Right atrium auricular region (tissue), 2 donors: ENCODE results near the gene COLQ. TPM values are rescaled to one million over a fixed set of nuclear protein-coding genes. Genes with fewer than 3 reads are reported as not detected.

Experiments used
- DNase-seq: peaks from one replicate; pipeline ENCODE4 v3.0.0-alpha.2; 2019; ENCODE audit warnings: low spot score
- H3K27ac ChIP-seq, 2 donors: fragments of 200-600 bp; sonication (generic); 1 replicate in 1 of 2; 2 replicates in 1 of 2; pipeline ENCODE4 v1.5.1; 2016 to 2019
- H3K27me3 ChIP-seq, 2 donors: fragments of 200-600 bp; sonication (generic); one replicate each; pipeline versions ENCODE4 v1.5.1 to v1.6.0; 2017 to 2019
- H3K36me3 ChIP-seq: fragments of 200-600 bp; sonication (generic); one replicate; pipeline ENCODE4 v1.5.1; 2016
- H3K4me1 ChIP-seq, 2 donors: fragments of 200-600 bp; sonication (generic); one replicate each; pipeline versions ENCODE4 v1.5.1 to v1.6.0; 2017 to 2019
- H3K4me3 ChIP-seq, 2 donors: fragments of 200-600 bp; sonication (generic); 1 replicate in 1 of 2; 2 replicates in 1 of 2; pipeline ENCODE4 v1.5.1; 2017 to 2019; ENCODE audit warnings: mild to moderate bottlenecking in 1 of 2, moderate library complexity in 1 of 2
- H3K9me3 ChIP-seq, 2 donors: fragments of 200-600 bp; sonication (generic); one replicate each; pipeline ENCODE4 v1.5.1; 2019
- CTCF ChIP-seq, 2 donors: fragments of 200-600 bp; sonication (generic); IDR thresholded peaks; one replicate each; pipeline ENCODE4 v1.5.1; 2019; ENCODE audit warnings: antibody characterized with exemption in 2 of 2
- total RNA-seq, 2 donors: library from RNA; depleted of rRNA; stranded (reverse); fragments of >200 nt; gene quantifications; one replicate each; pipeline ENCODE4 v1.1.0, GENCODE V29; 2016

Gene COLQ
- 10 to 100 TPM; 24.3 to 38.3 TPM for total RNA-seq

- TF ChIP-seq CTCF (IDR thresholded peaks at IDR 0.05) = no peak
- no peaks in the 10 kb centered on the region for H3K9me3 ChIP-seq
- peak within 1 kb of the TSS; percentile 41 to 49 for H3K4me3 ChIP-seq
- H3K27ac ChIP-seq = peak within 1 kb of the TSS; percentile 89 to 92
- DNase-seq = no peak
- H3K27me3 ChIP-seq = no peaks in the 10 kb centered on the region
- H3K36me3 ChIP-seq = no peaks in the 10 kb centered on the region
- H3K4me1 ChIP-seq = peaks cover 0 to 36% of the 10 kb centered on the region in 2 donors
Observed at GRCh38 chr3:15521573-15521965, at the start of gene COLQ. Gene COLQ (minus strand): TSS chr3:15521706. CDS start chr3:15521625, 81 bp downstream.

- Histone ChIP-seq H3K4me1 (no peaks in the 10 kb centered on the region), H3K36me3 (peaks cover 68% of the 10 kb centered on the region), H3K9me3 (no peaks in the 10 kb centered on the region), H3K4me3 (no peak overlapping the region), H3K27ac (no peak overlapping the region), H3K27me3 (no peaks in the 10 kb centered on the region)
- no peak for DNase-seq
- TF ChIP-seq CTCF (IDR thresholded peaks at IDR 0.05) = no peak
Observed at GRCh38 chr3:15563190-15563589, 41.7 kb upstream of the COLQ start.

- no peak for TF ChIP-seq CTCF (IDR thresholded peaks at IDR 0.05)
- no peak overlapping the region for H3K4me3 ChIP-seq
- H3K27ac ChIP-seq = no peak overlapping the region
- DNase-seq = no peak
- no peaks in the 10 kb centered on the region for H3K4me1 ChIP-seq
- H3K27me3 ChIP-seq = no peaks in the 10 kb centered on the region
- H3K36me3 ChIP-seq = peaks cover 62% of the 10 kb centered on the region
- H3K9me3 ChIP-seq = no peaks in the 10 kb centered on the region
Observed at GRCh38 chr3:15562560-15562959, 41.1 kb upstream of the COLQ start.

GRCh38 chr3:15558581-15558980 is 37.1 kb upstream of the COLQ start:
- DNase-seq = no peak
- Histone ChIP-seq H3K4me3 (no peak overlapping the region), H3K27me3 (no peaks in the 10 kb centered on the region), H3K9me3 (no peaks in the 10 kb centered on the region), H3K27ac (no peak overlapping the region), H3K4me1 (no peaks in the 10 kb centered on the region), H3K36me3 (peaks cover 29% of the 10 kb centered on the region)
- no peak for TF ChIP-seq CTCF (IDR thresholded peaks at IDR 0.05)

GRCh38 chr3:15557511-15557946 is 36.0 kb upstream of the COLQ start:
- no peak overlapping the region for H3K27ac ChIP-seq
- H3K4me3 ChIP-seq = no peak overlapping the region
- H3K27me3 ChIP-seq = no peaks in the 10 kb centered on the region
- H3K4me1 ChIP-seq = no peaks in the 10 kb centered on the region
- peak; percentile 69 for DNase-seq
- H3K36me3 ChIP-seq = peaks cover 18% of the 10 kb centered on the region
- peak; percentile 14 to 77 for TF ChIP-seq CTCF (IDR thresholded peaks at IDR 0.05)
- no peaks in the 10 kb centered on the region for H3K9me3 ChIP-seq

GRCh38 chr3:15556512-15556911 is 35.0 kb upstream of the COLQ start:
- H3K36me3 ChIP-seq = peaks cover 8% of the 10 kb centered on the region
- TF ChIP-seq CTCF (IDR thresholded peaks at IDR 0.05) = no peak
- H3K27me3 ChIP-seq = no peaks in the 10 kb centered on the region
- no peaks in the 10 kb centered on the region for H3K4me1 ChIP-seq
- no peaks in the 10 kb centered on the region for H3K9me3 ChIP-seq
- H3K4me3 ChIP-seq = no peak overlapping the region
- H3K27ac ChIP-seq = no peak overlapping the region
- DNase-seq = no peak
